Trophoblast cell (in vitro differentiated cells and primary cell): Measurements from ENCODE around the gene KIAA1958.

Experiments
- DNase-seq, 2 donors: peaks; one replicate each; pipeline ENCODE4 v3.0.0-alpha.2; 2016
- H2AFZ ChIP-seq: 2 replicates; pipeline ENCODE4 v1.6.1; 2013; ENCODE audit warnings: low read length, moderate library complexity, mild to moderate bottlenecking; ENCODE audit not compliant: insufficient read depth, poor library complexity
- H2AK5ac ChIP-seq: 2 replicates; pipeline ENCODE4 v1.6.1; 2013; ENCODE audit warnings: mild to moderate bottlenecking, low read length
- H2BK120ac ChIP-seq: 2 replicates; pipeline ENCODE4 v1.6.1; 2013; ENCODE audit warnings: low read length, mild to moderate bottlenecking, moderate library complexity; ENCODE audit not compliant: insufficient read depth, poor library complexity
- H2BK12ac ChIP-seq: 2 replicates; pipeline ENCODE4 v1.6.1; 2013; ENCODE audit warnings: mild to moderate bottlenecking, low read length, moderate library complexity
- H2BK5ac ChIP-seq: 2 replicates; pipeline ENCODE4 v1.6.1; 2013; ENCODE audit warnings: low read length, low read depth, moderate library complexity, mild to moderate bottlenecking; ENCODE audit not compliant: poor library complexity
- H3K14ac ChIP-seq: 2 replicates; pipeline ENCODE4 v1.6.1; 2013; ENCODE audit warnings: mild to moderate bottlenecking, low read length
- H3K18ac ChIP-seq: 2 replicates; pipeline ENCODE4 v1.6.1; 2013; ENCODE audit warnings: mild to moderate bottlenecking, low read length
- H3K23ac ChIP-seq: 2 replicates; pipeline ENCODE4 v1.6.1; 2013; ENCODE audit warnings: low read length
- H3K27ac ChIP-seq: 2 replicates; pipeline ENCODE4 v1.5.1; 2013; ENCODE audit warnings: low read depth, mild to moderate bottlenecking, inconsistent platforms, low read length, moderate library complexity
- H3K27me3 ChIP-seq: 2 replicates; pipeline ENCODE4 v1.6.1; 2013; ENCODE audit warnings: inconsistent platforms, mild to moderate bottlenecking, low read length, moderate library complexity; ENCODE audit not compliant: insufficient read depth
- H3K36me3 ChIP-seq, 2 experiments: 1 replicate in 1 of 2; 2 replicates in 1 of 2; pipeline ENCODE4 v1.6.1; 2013; ENCODE audit warnings: low read length in 2 of 2, mild to moderate bottlenecking in 2 of 2, moderate library complexity in 1 of 2; ENCODE audit not compliant: insufficient read depth in 2 of 2, control insufficient read depth in 1 of 2
- H3K4ac ChIP-seq: 2 replicates; pipeline ENCODE4 v1.6.1; 2013; ENCODE audit warnings: low read depth, mild to moderate bottlenecking, low read length, moderate library complexity
- H3K4me1 ChIP-seq, 2 experiments: 1 replicate in 1 of 2; 2 replicates in 1 of 2; pipeline ENCODE4 v1.6.1; 2013; ENCODE audit warnings: low read length in 2 of 2, mild to moderate bottlenecking in 2 of 2, moderate library complexity in 1 of 2; ENCODE audit not compliant: insufficient read depth in 2 of 2, control insufficient read depth in 1 of 2
- H3K4me2 ChIP-seq: 2 replicates; pipeline ENCODE4 v1.6.1; 2013; ENCODE audit warnings: inconsistent platforms, mild to moderate bottlenecking, low read length, moderate library complexity
- H3K4me3 ChIP-seq: 2 replicates; pipeline ENCODE4 v1.5.1; 2013; ENCODE audit warnings: mild to moderate bottlenecking, low read depth, low read length, inconsistent platforms
- H3K79me1 ChIP-seq: one replicate; pipeline ENCODE4 v1.6.1; 2013; ENCODE audit warnings: low read length
- H3K79me2 ChIP-seq: 2 replicates; pipeline ENCODE4 v1.6.1; 2013; ENCODE audit warnings: low read length, mild to moderate bottlenecking; ENCODE audit not compliant: control insufficient read depth, insufficient read depth, poor library complexity
- H3K9ac ChIP-seq: 2 replicates; pipeline ENCODE4 v1.6.1; 2013; ENCODE audit warnings: mild to moderate bottlenecking, low read length
- H3K9me3 ChIP-seq: 2 replicates; pipeline ENCODE4 v1.6.1; 2013; ENCODE audit warnings: low read depth, mild to moderate bottlenecking, control low read depth, inconsistent platforms, low read length; ENCODE audit not compliant: insufficient read depth
- H4K12ac ChIP-seq: 2 replicates; pipeline ENCODE4 v1.6.1; 2013; ENCODE audit warnings: low read depth, mild to moderate bottlenecking, low read length, moderate library complexity
- H4K8ac ChIP-seq: 2 replicates; pipeline ENCODE4 v1.6.1; 2013; ENCODE audit warnings: low read depth, mild to moderate bottlenecking, low read length, moderate library complexity
- H4K91ac ChIP-seq: one replicate; pipeline ENCODE4 v1.6.1; 2013; ENCODE audit warnings: low read depth, mild to moderate bottlenecking, low read length, moderate library complexity
- WGBS: extraction: QIAGEN DNeasy Blood & Tissue Kit; methylation state at CpG from one replicate; pipeline ENCODE4 v1.1.7; 2013; ENCODE audit warnings: missing lambda C conversion rate; ENCODE audit not compliant: insufficient read length, insufficient coverage; ENCODE audit errors: extremely low coverage; 5-methylcytosine and 5-hydroxymethylcytosine counted together

The KIAA1958 gene

GRCh38 chr9:112552229-112553056 lies 65.8 kb downstream of the KIAA1958 start:
- H3K9me3 ChIP-seq: no peaks in the 10 kb centered on the region
- no peak overlapping the region for H3K4me3 ChIP-seq
- H4K91ac ChIP-seq: no peak overlapping the region
- H3K27ac ChIP-seq: no peak overlapping the region
- no peak overlapping the region for H2BK5ac ChIP-seq
- no peak overlapping the region for H2BK120ac ChIP-seq
- no peak overlapping the region for H3K4me2 ChIP-seq
- no peak overlapping the region for H2AFZ ChIP-seq
- peak overlapping the region; percentile 51 for H3K18ac ChIP-seq
- no peaks in the 10 kb centered on the region for H3K79me1 ChIP-seq
- no peaks in the 10 kb centered on the region for H3K36me3 ChIP-seq
- H3K9ac ChIP-seq: no peak overlapping the region
- no peak overlapping the region for H4K12ac ChIP-seq
- no peak for DNase-seq
- H3K4ac ChIP-seq: no peak overlapping the region
- no peaks in the 10 kb centered on the region for H3K79me2 ChIP-seq
- H3K27me3 ChIP-seq: no peaks in the 10 kb centered on the region
- no peak overlapping the region for H2BK12ac ChIP-seq
- no CpG with 5 or more reads among the region's 9 CpGs for WGBS
- H3K4me1 ChIP-seq: peaks cover 5 to 8% of the 10 kb centered on the region in 2 experiments
- no peak overlapping the region for H2AK5ac ChIP-seq
- H3K23ac ChIP-seq: no peak overlapping the region
- no peak overlapping the region for H4K8ac ChIP-seq
- H3K14ac ChIP-seq: no peak overlapping the region

- no peaks in the 10 kb centered on the region for H3K79me1 ChIP-seq
Measured at GRCh38 chr9:112553256-112553826, 66.7 kb downstream of the KIAA1958 start.

GRCh38 chr9:112554516-112554915 lies 67.9 kb downstream of the KIAA1958 start:
- no peak overlapping the region for H4K91ac ChIP-seq
- no peak overlapping the region for H2AK5ac ChIP-seq
- no peak overlapping the region for H2BK5ac ChIP-seq
- H3K4ac ChIP-seq: no peak overlapping the region
- no peaks in the 10 kb centered on the region for H3K9me3 ChIP-seq
- H3K27ac ChIP-seq: no peak overlapping the region
- H3K4me1 ChIP-seq: peaks cover 5 to 8% of the 10 kb centered on the region in 2 experiments
- no peak overlapping the region for H3K18ac ChIP-seq
- no peak overlapping the region for H3K14ac ChIP-seq
- DNase-seq: peak in 1 of 2 donors; percentile 26
- no CpG with 5 or more reads among the region's 1 CpG for WGBS
- H3K9ac ChIP-seq: no peak overlapping the region
- no peak overlapping the region for H4K12ac ChIP-seq
- H3K27me3 ChIP-seq: no peaks in the 10 kb centered on the region
- H3K4me3 ChIP-seq: no peak overlapping the region
- H3K23ac ChIP-seq: no peak overlapping the region
- H3K36me3 ChIP-seq: no peaks in the 10 kb centered on the region
- H2BK12ac ChIP-seq: no peak overlapping the region
- H3K4me2 ChIP-seq: no peak overlapping the region
- no peak overlapping the region for H2AFZ ChIP-seq
- no peak overlapping the region for H2BK120ac ChIP-seq
- no peaks in the 10 kb centered on the region for H3K79me2 ChIP-seq
- H4K8ac ChIP-seq: no peak overlapping the region
- no peaks in the 10 kb centered on the region for H3K79me1 ChIP-seq

More at GRCh38 chr9:112553256-112553826, 66.7 kb downstream of the KIAA1958 start:
- Histone ChIP-seq H3K9ac (no peak overlapping the region), H2BK120ac (no peak overlapping the region), H3K27me3 (no peaks in the 10 kb centered on the region), H2AK5ac (no peak overlapping the region), H3K27ac (no peak overlapping the region), H3K79me2 (no peaks in the 10 kb centered on the region), H3K18ac (no peak overlapping the region), H2BK12ac (no peak overlapping the region), H4K12ac (no peak overlapping the region), H3K23ac (no peak overlapping the region), H4K91ac (no peak overlapping the region), H4K8ac (no peak overlapping the region), H3K4me2 (no peak overlapping the region), H3K4ac (no peak overlapping the region), H3K4me3 (no peak overlapping the region), H2AFZ (no peak overlapping the region), H2BK5ac (no peak overlapping the region), H3K36me3 (no peaks in the 10 kb centered on the region), H3K14ac (no peak overlapping the region), H3K9me3 (no peaks in the 10 kb centered on the region), H3K4me1 (peaks cover 5 to 8% of the 10 kb centered on the region in 2 experiments)
- no CpG with 5 or more reads among the region's 2 CpGs for WGBS
- no peak for DNase-seq

- no peak overlapping the region for H3K18ac ChIP-seq
- no peaks in the 10 kb centered on the region for H3K36me3 ChIP-seq
- WGBS: no CpG with 5 or more reads among the region's 3 CpGs
Measured at GRCh38 chr9:112555101-112555643, 68.5 kb downstream of the KIAA1958 start.

More at GRCh38 chr9:112555101-112555643, 68.5 kb downstream of the KIAA1958 start:
- Histone ChIP-seq H3K9ac (no peak overlapping the region), H3K4me2 (no peak overlapping the region), H2AFZ (no peak overlapping the region), H4K91ac (no peak overlapping the region), H4K12ac (no peak overlapping the region), H3K4ac (no peak overlapping the region), H3K14ac (no peak overlapping the region), H3K4me3 (no peak overlapping the region), H3K9me3 (no peaks in the 10 kb centered on the region), H3K27ac (no peak overlapping the region), H4K8ac (no peak overlapping the region), H3K79me2 (no peaks in the 10 kb centered on the region), H2BK120ac (no peak overlapping the region), H3K27me3 (no peaks in the 10 kb centered on the region), H2BK5ac (no peak overlapping the region), H3K23ac (no peak overlapping the region), H2AK5ac (no peak overlapping the region), H3K79me1 (no peaks in the 10 kb centered on the region), H3K4me1 (peaks cover 5 to 8% of the 10 kb centered on the region in 2 experiments), H2BK12ac (no peak overlapping the region)
- DNase-seq: peak; percentile 27 to 68
